NCI-H460 (cell line): ENCODE results near the gene ZNF644. TPM values are rescaled to one million over a fixed set of nuclear protein-coding genes. Genes with fewer than 3 reads are reported as not detected.
"Not testable (repeated sequence)": the region's sequence is repeated elsewhere in the genome, so short reads cannot be mapped to it uniquely, and the experiment has no call there.

Experiments used
- DNase-seq: peaks from one replicate; pipeline ENCODE4 v3.0.0-alpha.2; 2016; ENCODE audit warnings: low read depth; ENCODE audit errors: extremely low read depth
- total RNA-seq: library from RNA; depleted of rRNA; stranded (reverse); fragments of >200 nt; shearing (Covaris generic); gene quantifications from 2 replicates; pipeline ENCODE4 v1.2.3, GENCODE V29; 2014

The ZNF644 gene
- total RNA-seq, 1 experiment from 2014 or later: 43.2 TPM

GRCh38 chr1:90936731-90937130 is 85.1 kb downstream of the ZNF644 start:
- DNase-seq: no peak

- DNase-seq: no peak
Observed at GRCh38 chr1:90936061-90936460, 85.8 kb downstream of the ZNF644 start.

- not testable (repeated sequence) for DNase-seq
Observed at GRCh38 chr1:90928231-90928630, 93.6 kb downstream of the ZNF644 start.

GRCh38 chr1:90927674-90928073 is 94.2 kb downstream of the ZNF644 start:
- not testable (repeated sequence) for DNase-seq

- no peak for DNase-seq
Observed at GRCh38 chr1:90926971-90927370, 94.9 kb downstream of the ZNF644 start.

GRCh38 chr1:90925928-90926869 is 95.6 kb downstream of the ZNF644 start:
- DNase-seq: no peak

- DNase-seq: no peak
Observed at GRCh38 chr1:90924982-90925381, 96.9 kb downstream of the ZNF644 start.

GRCh38 chr1:90922996-90923395 is 98.8 kb downstream of the ZNF644 start:
- no peak for DNase-seq

GRCh38 chr1:90922202-90922601 is 99.6 kb downstream of the ZNF644 start:
- DNase-seq: no peak

- DNase-seq: no peak
Observed at GRCh38 chr1:90919900-90920299, 101.9 kb downstream of the ZNF644 start.

- DNase-seq: no peak
Observed at GRCh38 chr1:90919190-90919719, 102.6 kb downstream of the ZNF644 start.

- DNase-seq: no peak
Observed at GRCh38 chr1:90911353-90911752, 110.5 kb downstream of the ZNF644 start.

GRCh38 chr1:90902672-90903071 is 119.2 kb downstream of the ZNF644 start:
- no peak for DNase-seq

GRCh38 chr1:90899263-90899662 is 122.6 kb downstream of the ZNF644 start:
- DNase-seq: no peak

GRCh38 chr1:90893679-90894078 is 128.2 kb downstream of the ZNF644 start:
- DNase-seq: not testable (repeated sequence)

- not testable (repeated sequence) for DNase-seq
Observed at GRCh38 chr1:90892884-90893283, 129.0 kb downstream of the ZNF644 start.

- DNase-seq: not testable (repeated sequence)
Observed at GRCh38 chr1:90892196-90892595, 129.6 kb downstream of the ZNF644 start.

GRCh38 chr1:90891756-90892155 is 130.1 kb downstream of the ZNF644 start:
- DNase-seq: not testable (repeated sequence)

GRCh38 chr1:90882221-90882620 is 139.6 kb downstream of the ZNF644 start:
- DNase-seq: no peak

- no peak for DNase-seq
Observed at GRCh38 chr1:90881034-90881433, 140.8 kb downstream of the ZNF644 start.

- no peak for DNase-seq
Observed at GRCh38 chr1:90879281-90879680, 142.6 kb downstream of the ZNF644 start.

- no peak for DNase-seq
Observed at GRCh38 chr1:90876101-90876500, 145.7 kb downstream of the ZNF644 start.
